Measurements from ENCODE around the gene CCDC88C. TPM values are rescaled to one million over a fixed set of nuclear protein-coding genes. Genes with fewer than 3 reads are reported as not detected.

The CCDC88C gene
- total RNA-seq, 1 donor from 2014 or later, result 8.4 TPM

DNA sequence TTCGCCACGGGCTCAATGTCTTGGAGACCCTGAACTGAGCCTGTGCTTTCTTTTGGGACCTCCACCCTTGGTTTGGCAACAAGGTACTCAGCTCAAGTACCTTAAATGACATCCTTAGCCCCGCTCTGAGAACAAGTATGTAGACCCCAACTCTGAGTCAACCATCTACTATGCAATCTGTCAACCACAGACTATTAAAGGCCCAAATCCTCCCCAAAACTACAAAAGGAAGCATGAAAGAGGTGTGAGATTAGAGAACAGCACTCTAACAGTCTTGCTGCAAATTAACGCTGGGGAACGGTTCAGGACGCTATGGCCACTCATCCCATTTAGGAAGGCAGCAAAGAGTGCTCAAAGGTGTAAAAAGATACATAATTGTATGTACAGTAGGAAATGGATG, 52.1 kb downstream of the CCDC88C start:
- DNase-seq (ENCODE audit: low spot score), result no peak

- no peak for DNase-seq (ENCODE audit: low spot score)
Measured at GRCh38 chr14:91364524-91365270, 52.9 kb downstream of the CCDC88C start.

- DNase-seq (ENCODE audit: low spot score), result no peak
Measured at GRCh38 chr14:91363776-91364523, 53.7 kb downstream of the CCDC88C start.

DNA sequence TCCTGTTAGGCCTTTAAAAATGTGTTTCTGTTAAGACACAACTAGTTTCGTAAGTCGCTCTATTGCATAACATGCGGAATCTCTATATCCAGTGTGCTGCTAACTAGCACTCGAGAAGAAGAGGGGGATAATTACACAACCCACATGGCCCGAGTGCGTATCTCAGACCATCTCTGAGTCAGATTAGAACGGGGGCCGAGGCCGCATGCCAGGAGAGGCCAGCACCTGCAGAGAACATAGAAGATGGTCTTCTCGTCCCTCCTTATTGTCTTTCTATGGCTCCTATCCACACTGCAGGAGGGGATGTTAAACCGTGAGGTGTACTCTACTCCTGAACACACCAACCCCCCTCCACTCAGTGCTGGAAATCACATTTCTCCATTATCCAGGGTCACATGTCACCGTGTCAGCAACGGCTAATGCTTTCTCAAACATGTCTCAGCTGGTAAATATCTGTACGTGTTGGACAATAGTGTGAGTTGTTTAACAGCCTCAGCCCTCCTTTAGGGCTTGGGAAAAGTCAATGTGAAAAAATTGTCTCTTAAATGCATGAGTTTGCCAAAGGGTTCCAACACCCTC, 56.3 kb downstream of the CCDC88C start:
- peak; percentile 65 for DNase-seq (ENCODE audit: low spot score)

DNA sequence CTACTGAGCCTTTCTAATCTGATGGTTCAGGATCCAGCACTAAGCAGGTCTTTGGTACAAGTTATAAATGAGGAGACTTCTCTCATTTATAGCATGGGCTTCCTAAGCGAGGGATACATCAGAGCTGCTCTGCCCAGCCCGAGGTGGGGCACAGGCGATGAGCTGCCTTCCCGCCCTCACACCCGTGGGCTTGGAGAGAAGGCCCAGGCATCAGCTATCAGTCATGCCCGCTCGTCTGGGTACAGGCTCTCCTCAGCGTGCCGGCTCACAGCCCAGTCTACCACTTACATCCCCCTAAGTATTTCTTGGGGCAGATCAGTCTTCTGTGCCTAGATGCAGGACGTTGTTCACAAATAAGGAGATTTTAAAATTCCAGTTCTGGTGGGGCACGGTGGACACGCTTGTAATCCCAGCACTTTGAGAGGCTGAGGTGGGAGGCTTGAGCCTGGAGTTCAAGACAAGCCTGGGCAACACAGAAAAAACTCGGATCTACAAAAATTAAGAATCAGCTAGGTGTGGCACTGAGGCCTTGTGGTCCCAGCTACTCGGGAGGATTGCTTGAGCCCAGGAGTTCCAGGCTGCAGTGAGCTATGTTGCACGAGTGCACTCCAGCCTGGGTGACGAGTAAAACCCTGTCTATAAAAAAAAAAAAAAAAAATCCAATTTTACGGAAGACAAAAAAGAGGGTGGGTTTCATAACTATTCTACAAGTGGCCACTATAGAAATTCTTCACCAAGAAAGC, 57.0 kb downstream of the CCDC88C start:
- no peak for DNase-seq (ENCODE audit: low spot score)

DNA sequence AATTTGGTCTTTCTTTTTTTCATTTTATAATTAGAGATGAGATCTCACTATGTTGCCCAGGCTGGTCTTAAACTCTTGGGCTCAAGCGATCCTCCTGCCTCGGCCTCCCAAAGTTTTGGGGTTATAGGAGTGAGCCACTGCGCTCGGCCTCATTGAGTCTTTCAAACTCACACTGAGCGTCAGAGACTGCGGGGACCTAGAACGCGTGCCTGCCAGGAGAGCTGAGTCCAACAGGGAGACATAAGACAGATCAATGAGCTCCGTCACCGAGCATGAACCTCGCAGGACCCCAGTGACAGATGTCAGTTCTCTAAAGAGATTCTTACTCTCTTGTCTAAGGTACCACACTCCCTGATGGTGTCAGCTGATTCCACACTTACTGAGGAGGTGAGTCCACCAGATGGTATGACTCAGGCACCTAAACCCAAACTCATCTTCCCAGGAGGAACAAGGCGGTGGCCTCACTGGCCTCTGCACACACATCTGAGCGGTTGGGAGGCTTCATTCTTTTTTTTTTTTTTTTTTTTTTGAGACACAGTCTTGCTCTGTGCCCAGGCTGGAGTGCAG, 58.9 kb downstream of the CCDC88C start:
- no peak for DNase-seq (ENCODE audit: low spot score)

DNA sequence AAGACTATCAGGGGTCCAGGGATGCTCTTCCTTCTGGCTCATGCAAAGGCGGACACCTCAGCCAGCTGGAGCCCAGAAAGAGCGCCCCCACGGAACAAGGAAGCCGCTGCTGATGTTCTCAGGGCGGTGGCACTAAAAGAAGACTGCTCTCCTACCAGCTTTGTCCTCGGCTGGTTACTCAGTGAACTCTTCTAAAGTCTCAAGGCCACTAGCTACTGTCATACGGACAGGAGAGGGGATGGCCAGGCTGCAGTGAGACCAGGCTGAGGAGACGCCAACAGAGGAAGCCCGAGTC, 59.6 kb downstream of the CCDC88C start:
- DNase-seq (ENCODE audit: low spot score), result no peak

DNA sequence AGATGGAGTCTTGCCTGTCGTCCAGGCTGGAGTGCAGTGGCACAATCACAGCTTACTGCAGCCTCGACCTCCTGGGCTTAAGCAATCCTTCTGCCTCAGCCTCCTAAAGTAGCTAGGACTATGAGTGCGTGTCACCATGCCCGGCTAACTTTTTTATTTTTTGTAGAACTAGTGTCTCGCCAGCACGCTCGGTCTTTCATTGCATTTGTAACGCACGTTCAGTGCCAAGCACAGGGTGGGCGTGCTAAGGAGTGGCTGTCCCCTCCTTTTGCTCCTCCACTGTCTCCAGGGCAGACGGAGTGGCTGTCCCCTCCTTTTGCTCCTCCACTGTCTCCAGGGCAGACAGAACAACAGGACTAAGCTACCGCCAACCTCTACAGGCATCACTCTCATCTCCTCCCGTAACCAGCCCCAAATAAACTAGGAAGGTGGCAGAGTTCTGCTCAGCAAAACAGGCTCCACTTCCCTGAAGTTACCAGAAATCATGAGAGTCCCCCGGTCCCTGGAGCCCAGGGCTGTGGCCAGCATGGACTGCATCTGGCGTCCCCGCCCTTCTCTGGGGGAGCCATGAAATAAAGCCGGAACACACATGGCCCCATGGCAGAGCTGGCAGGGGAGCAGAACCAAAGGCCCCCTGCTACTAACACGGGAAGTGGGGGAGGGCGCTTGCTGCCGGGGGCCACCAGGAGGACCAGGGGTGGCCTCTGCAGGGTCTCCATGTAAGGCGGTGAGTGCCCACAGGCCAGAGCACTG, 60.2 kb downstream of the CCDC88C start:
- DNase-seq (ENCODE audit: low spot score), result no peak

DNA sequence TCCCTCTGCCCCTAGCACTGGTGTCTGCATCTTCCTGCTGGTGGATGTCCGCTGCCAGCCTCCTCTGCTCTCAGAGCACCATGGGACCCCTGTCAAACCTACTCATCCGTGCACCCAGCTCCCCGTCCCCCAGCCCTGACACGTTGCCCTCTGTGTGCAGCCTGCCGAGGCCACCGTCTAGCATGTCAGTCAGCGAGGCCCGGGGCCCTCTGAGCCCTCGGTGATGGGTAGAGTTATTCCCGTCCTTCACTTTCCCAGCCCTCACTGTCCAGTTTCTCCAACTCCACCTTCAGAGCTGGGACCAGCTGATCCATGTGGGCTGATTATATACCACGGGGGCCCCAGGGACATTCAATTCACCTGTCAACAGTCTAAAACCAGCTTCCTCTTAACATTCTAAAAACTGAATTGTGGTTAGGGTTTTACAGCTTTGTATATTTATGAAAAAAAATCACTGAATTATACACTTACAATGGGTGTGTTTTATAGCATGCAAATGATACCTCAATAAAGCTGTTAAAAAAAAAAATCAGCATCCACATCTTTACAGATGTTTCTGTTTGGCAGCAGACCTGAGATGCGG, 61.3 kb downstream of the CCDC88C start:
- no peak for DNase-seq (ENCODE audit: low spot score)

DNA sequence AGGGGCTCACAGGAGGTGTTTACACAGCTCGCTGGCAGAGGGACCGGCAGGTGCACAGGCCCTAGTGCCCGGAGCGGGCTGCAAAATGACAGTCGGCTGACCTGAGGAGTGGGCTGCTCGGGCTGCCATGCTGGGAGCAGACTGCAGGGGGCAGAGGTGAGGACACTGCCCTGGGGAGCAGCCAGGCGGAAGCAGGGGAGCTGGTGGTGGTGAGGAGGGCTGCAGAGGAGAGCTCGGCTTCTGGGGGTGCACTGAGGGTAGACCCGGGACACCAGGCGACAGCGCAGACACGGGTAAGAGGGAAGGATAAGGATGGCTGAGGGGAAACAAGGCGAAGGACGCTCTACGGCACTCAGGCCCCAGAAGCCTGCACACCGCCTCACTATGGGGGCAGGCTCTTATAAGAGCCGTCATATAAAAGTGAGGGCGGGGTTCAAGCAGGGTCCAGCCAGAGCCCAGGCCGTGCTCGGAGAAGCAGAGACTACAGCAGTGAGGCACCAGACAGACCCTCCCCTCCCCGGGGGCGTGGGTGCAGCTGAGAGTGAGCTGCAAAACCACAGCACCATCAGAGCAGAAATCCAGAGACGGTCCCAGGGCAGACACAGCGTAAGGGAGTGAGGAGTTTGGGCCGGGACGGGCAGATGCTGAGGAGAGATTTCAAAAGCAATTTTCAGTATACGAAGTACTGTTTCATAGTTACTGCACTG, 62.5 kb downstream of the CCDC88C start:
- no peak for DNase-seq (ENCODE audit: low spot score)

GRCh38 chr14:91354221-91354916, 63.3 kb downstream of the CCDC88C start:
- no peak for DNase-seq (ENCODE audit: low spot score)

GRCh38 chr14:91352728-91353692, 64.6 kb downstream of the CCDC88C start:
- no peak for DNase-seq (ENCODE audit: low spot score)

- no peak for DNase-seq (ENCODE audit: low spot score)
Measured at GRCh38 chr14:91352053-91352452, 65.6 kb downstream of the CCDC88C start.

- DNase-seq (ENCODE audit: low spot score), result no peak
Measured at GRCh38 chr14:91351512-91351862, 66.1 kb downstream of the CCDC88C start.

DNA sequence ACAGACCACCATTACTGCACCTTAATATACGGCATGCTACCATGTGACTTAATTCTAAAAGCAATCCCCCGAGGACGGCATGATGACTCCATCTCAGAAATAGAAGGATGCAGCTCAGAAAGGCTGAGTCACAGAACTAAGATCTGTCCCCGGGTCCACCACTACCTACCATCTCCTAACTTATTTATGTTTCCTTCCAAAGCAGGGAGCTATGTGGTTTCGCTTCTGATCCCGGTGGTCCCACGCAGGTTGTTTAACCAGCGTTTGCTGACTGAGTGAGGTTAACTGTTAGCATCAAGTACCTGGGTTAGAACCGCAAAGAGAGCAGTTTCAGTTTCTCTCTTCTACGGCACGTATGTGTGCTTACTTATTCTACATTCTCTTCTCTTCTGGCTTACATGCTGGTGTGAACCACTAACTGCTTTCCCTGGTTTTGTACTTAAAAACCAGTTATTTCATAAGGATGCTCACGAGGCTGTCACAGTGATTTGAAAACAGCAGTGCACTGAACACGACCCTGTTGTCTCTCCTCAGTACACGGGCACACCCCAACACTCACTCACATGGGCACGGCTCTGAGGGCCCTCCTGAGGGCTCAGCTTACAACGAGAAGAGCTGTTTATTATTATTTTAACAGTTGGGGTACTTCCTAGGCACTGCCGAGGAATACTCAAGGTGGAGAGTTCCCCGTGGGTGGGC, 66.7 kb downstream of the CCDC88C start:
- DNase-seq (ENCODE audit: low spot score), result no peak

GRCh38 chr14:91350483-91350812, 67.2 kb downstream of the CCDC88C start:
- DNase-seq (ENCODE audit: low spot score), result no peak

GRCh38 chr14:91349481-91350074, 68.0 kb downstream of the CCDC88C start:
- DNase-seq (ENCODE audit: low spot score), result no peak

All from umbilical cord (tissue), 2 donors.